ENCODE measurements around the gene TMEM250. TPM values are rescaled to one million over a fixed set of nuclear protein-coding genes. Genes with fewer than 3 reads are reported as not detected.
"Not testable (repeated sequence)": the region's sequence is repeated elsewhere in the genome, so short reads cannot be mapped to it uniquely, and the experiment has no call there.

TMEM250 gene
- total and polyA plus RNA-seq, 7 experiments from 2014 or later = 16.4 to 61.8 (median 42.2) TPM

DNA sequence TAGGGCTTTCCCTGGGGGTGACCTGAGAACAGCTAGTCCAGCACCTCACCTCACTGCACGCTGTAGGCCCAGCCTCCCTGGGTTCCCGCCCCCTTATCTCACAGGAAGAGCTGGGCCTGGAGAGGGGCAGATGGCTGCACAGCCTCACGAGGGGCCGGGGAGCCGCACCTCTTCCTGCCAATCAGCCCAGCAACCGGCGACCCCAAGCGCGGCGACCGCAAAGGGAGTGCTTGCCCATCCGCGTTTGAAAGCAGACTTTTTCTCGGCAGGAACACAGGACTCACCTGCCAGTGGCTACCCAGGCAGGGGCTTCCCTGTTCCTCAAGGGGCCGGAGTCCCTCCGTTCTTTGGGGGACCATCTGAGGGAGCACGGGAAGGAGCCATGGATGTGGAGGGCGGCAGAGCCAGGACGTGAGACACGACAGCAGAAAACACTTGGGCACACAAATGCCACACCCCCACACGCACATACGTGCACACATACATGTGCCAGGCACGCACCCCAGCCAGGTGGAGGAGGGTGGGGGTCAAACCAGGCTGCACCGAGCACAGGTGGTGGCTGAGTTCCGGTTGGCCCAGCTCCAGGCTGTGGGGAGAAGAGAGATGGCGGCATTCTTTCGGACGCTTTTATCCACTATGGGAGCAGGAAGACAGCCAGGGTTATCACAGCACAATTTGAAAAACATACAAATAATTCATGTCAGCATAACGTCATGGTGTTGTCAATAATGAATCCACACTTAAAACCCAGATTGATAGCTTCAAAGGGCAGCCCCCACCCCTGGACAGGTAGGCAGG lies 11.3 kb downstream of the TMEM250 start:
- Mint-ChIP-seq H3K4me1 (peaks cover 34 to 62% (median 47%) of the 10 kb centered on the region in 7 donors), H3K4me3 (peak overlapping the region; percentile 66 to 88 (median 78)), H3K36me3 (no peaks in the 10 kb centered on the region), H3K27ac (peak overlapping the region; percentile 85 to 94 (median 90)), H3K9me3 (no peaks in the 10 kb centered on the region), H3K27me3 (no peaks in the 10 kb centered on the region)
- Histone ChIP-seq H3K36me3 (ENCODE audit: control insufficient read depth in 2 of 3, insufficient read depth in 3 of 3, low read length in 3 of 3) (no peaks in the 10 kb centered on the region), H3K4me3 (ENCODE audit: low read length) (peak overlapping the region; percentile 46), H3K9me3 (ENCODE audit: control insufficient read depth in 2 of 3, low read length in 3 of 3) (no peaks in the 10 kb centered on the region), H3K27ac (ENCODE audit: low read depth, low read length) (peak overlapping the region; percentile 82), H3K27me3 (ENCODE audit: control insufficient read depth in 2 of 2, insufficient read depth in 2 of 2, low read length in 2 of 2) (no peaks in the 10 kb centered on the region), H3K4me1 (ENCODE audit: control insufficient read depth in 2 of 2, insufficient read depth in 2 of 2, low read length in 2 of 2) (peaks cover 48 to 55% of the 10 kb centered on the region in 2 donors)
- DNase-seq (peak in 6 of 9 donors; percentile 38 to 53 (median 46)), ATAC-seq (peak; percentile 29)
- intact Hi-C loops (cut with micrococcal nuclease) = loop anchor here in 1 of 2 donors (5.0 kb wide), 2 partner anchors 140 to 160 kb away; partner anchors contain the start of gene QSOX2
- CTCF ChIA-PET = interaction anchor here (1.5 kb wide), 2 partner anchors 10 to 13 kb away, joined by 3 to 4 read pairs; no protein-coding TSS in a partner anchor
- POLR2A ChIA-PET = interaction anchor here (1.0 to 5.6 kb wide), 6 partner anchors 10 to 146 kb away, joined by 4 to 38 read pairs (median 16); partner anchors contain the start of genes NACC2, TMEM250 and UBAC1

GRCh38 chr9:136105398-136106135 lies 13.1 kb downstream of the TMEM250 start:
- H3K27ac Mint-ChIP-seq = peak overlapping the region in 6 of 9 donors; percentile 20 to 90 (median 46)
- Histone ChIP-seq H3K27me3 (ENCODE audit: control insufficient read depth in 2 of 2, insufficient read depth in 2 of 2, low read length in 2 of 2) (no peaks in the 10 kb centered on the region), H3K4me1 (ENCODE audit: control insufficient read depth in 2 of 2, insufficient read depth in 2 of 2, low read length in 2 of 2) (peaks cover 38% of the 10 kb centered on the region in 2 donors), H3K36me3 (ENCODE audit: control insufficient read depth in 2 of 3, insufficient read depth in 3 of 3, low read length in 3 of 3) (no peaks in the 10 kb centered on the region), H3K27ac (ENCODE audit: low read depth, low read length) (no peak overlapping the region), H3K4me3 (ENCODE audit: low read length) (no peak overlapping the region), H3K9me3 (ENCODE audit: control insufficient read depth in 2 of 3, low read length in 3 of 3) (no peaks in the 10 kb centered on the region)
- H3K9me3 Mint-ChIP-seq = no peaks in the 10 kb centered on the region
- no peaks in the 10 kb centered on the region for H3K27me3 Mint-ChIP-seq
- peak overlapping the region in 6 of 10 donors; percentile 29 to 84 (median 40) for H3K4me3 Mint-ChIP-seq
- ChIA-PET POLR2A (interaction anchor here (0.6 to 2.4 kb wide), 2 partner anchors 10 to 150 kb away, joined by 3 to 24 read pairs; partner anchors contain the start of gene NACC2), CTCF (interaction anchor here (1.0 kb wide), 1 partner anchor 9 kb away, joined by 3 read pairs; no protein-coding TSS in a partner anchor)
- ATAC-seq (no peak), DNase-seq (no peak)
- peaks cover 21 to 44% (median 37%) of the 10 kb centered on the region in 7 donors for H3K4me1 Mint-ChIP-seq
- intact Hi-C loops (cut with micrococcal nuclease) = loop anchor here in 1 of 2 donors (5.0 kb wide), 2 partner anchors 142 to 162 kb away; partner anchors contain the start of gene QSOX2
- no peaks in the 10 kb centered on the region for H3K36me3 Mint-ChIP-seq

DNA sequence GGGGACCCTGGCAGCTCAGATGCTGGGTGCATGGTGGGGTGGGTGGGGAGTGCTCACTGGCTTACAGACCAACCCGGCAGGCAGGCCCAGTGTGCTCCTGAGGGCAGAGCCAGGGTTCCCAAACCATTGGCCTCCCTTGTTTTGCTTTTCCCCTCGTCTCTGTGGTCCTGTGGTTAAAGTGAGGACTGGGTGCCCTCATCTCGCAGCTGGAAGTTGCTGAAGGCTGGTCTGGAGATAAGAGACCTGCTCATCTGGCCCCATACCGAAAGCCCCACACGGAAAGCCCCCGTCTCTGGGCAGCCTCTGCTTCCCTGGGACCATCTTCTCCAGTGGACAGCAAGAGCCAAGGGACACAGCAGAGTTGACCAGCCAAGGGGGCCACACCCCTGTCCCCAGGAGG lies 13.8 kb downstream of the TMEM250 start:
- Histone ChIP-seq H3K9me3 (ENCODE audit: control insufficient read depth in 2 of 3, low read length in 3 of 3) (no peaks in the 10 kb centered on the region), H3K27me3 (ENCODE audit: control insufficient read depth in 2 of 2, insufficient read depth in 2 of 2, low read length in 2 of 2) (no peaks in the 10 kb centered on the region), H3K27ac (ENCODE audit: low read depth, low read length) (no peak overlapping the region), H3K36me3 (ENCODE audit: control insufficient read depth in 2 of 3, insufficient read depth in 3 of 3, low read length in 3 of 3) (no peaks in the 10 kb centered on the region), H3K4me3 (ENCODE audit: low read length) (no peak overlapping the region), H3K4me1 (ENCODE audit: control insufficient read depth in 2 of 2, insufficient read depth in 2 of 2, low read length in 2 of 2) (peaks cover 31 to 33% of the 10 kb centered on the region in 2 donors)
- ChIA-PET CTCF (no interaction called here), POLR2A (no interaction called here)
- no peak for ATAC-seq
- Mint-ChIP-seq H3K4me3 (peak overlapping the region in 1 of 10 donors; percentile 30), H3K27ac (peak overlapping the region in 1 of 9 donors; percentile 55), H3K9me3 (no peaks in the 10 kb centered on the region), H3K4me1 (peaks cover 16 to 38% (median 31%) of the 10 kb centered on the region in 7 donors), H3K27me3 (no peaks in the 10 kb centered on the region), H3K36me3 (no peaks in the 10 kb centered on the region)
- intact Hi-C loops (cut with micrococcal nuclease) = loop anchor here in 1 of 2 donors (5.0 kb wide), 2 partner anchors 142 to 162 kb away; partner anchors contain the start of gene QSOX2
- DNase-seq = no peak

DNA sequence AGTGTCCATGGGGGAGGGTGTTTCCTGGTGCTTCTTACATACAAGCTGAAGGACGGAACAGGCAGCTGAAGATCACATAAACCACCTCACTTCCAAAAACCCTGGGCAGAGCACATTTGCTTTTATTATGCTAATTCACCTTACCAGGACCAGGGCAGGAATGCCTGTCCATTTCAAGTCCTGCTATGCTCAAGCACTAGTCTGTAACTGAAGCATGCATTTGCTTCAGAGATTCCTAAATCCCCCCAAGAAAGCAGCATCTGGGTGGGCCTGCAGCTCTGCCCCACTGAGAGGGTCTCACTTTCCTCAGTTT lies 14.2 kb downstream of the TMEM250 start:
- no peaks in the 10 kb centered on the region for H3K36me3 ChIP-seq (ENCODE audit: control insufficient read depth in 2 of 3, insufficient read depth in 3 of 3, low read length in 3 of 3)
- H3K4me3 Mint-ChIP-seq = no peak overlapping the region
- H3K4me3 ChIP-seq (ENCODE audit: low read length) = no peak overlapping the region
- POLR2A ChIA-PET = no interaction called here
- H3K27ac Mint-ChIP-seq = no peak overlapping the region
- H3K9me3 Mint-ChIP-seq = no peaks in the 10 kb centered on the region
- DNase-seq (no peak), ATAC-seq (no peak)
- CTCF ChIA-PET = no interaction called here
- no peaks in the 10 kb centered on the region for H3K27me3 ChIP-seq (ENCODE audit: control insufficient read depth in 2 of 2, insufficient read depth in 2 of 2, low read length in 2 of 2)
- no peak overlapping the region for H3K27ac ChIP-seq (ENCODE audit: low read depth, low read length)
- peaks cover 30 to 33% of the 10 kb centered on the region in 2 donors for H3K4me1 ChIP-seq (ENCODE audit: control insufficient read depth in 2 of 2, insufficient read depth in 2 of 2, low read length in 2 of 2)
- H3K9me3 ChIP-seq (ENCODE audit: control insufficient read depth in 2 of 3, low read length in 3 of 3) = no peaks in the 10 kb centered on the region
- no peaks in the 10 kb centered on the region for H3K36me3 Mint-ChIP-seq
- peaks cover 16 to 36% (median 31%) of the 10 kb centered on the region in 7 donors for H3K4me1 Mint-ChIP-seq
- intact Hi-C loops (cut with micrococcal nuclease) = no loop called here
- no peaks in the 10 kb centered on the region for H3K27me3 Mint-ChIP-seq

- Mint-ChIP-seq H3K27me3 (peaks cover 0 to 4% (median 0%) of the 10 kb centered on the region in 5 donors), H3K27ac (no peak overlapping the region), H3K9me3 (no peaks in the 10 kb centered on the region), H3K36me3 (no peaks in the 10 kb centered on the region), H3K4me1 (peaks cover 16 to 39% (median 35%) of the 10 kb centered on the region in 7 donors), H3K4me3 (no peak overlapping the region)
- Histone ChIP-seq H3K4me1 (ENCODE audit: control insufficient read depth in 2 of 2, insufficient read depth in 2 of 2, low read length in 2 of 2) (peaks cover 29% of the 10 kb centered on the region in 2 donors), H3K36me3 (ENCODE audit: control insufficient read depth in 2 of 3, insufficient read depth in 3 of 3, low read length in 3 of 3) (no peaks in the 10 kb centered on the region), H3K27me3 (ENCODE audit: control insufficient read depth in 2 of 2, insufficient read depth in 2 of 2, low read length in 2 of 2) (no peaks in the 10 kb centered on the region), H3K4me3 (ENCODE audit: low read length) (no peak overlapping the region), H3K27ac (ENCODE audit: low read depth, low read length) (no peak overlapping the region), H3K9me3 (ENCODE audit: control insufficient read depth in 2 of 3, low read length in 3 of 3) (no peaks in the 10 kb centered on the region)
- CTCF ChIA-PET = no interaction called here
- POLR2A ChIA-PET = no interaction called here
- ATAC-seq (no peak), DNase-seq (no peak)
- intact Hi-C loops (cut with micrococcal nuclease) = no loop called here
These were observed 14.8 kb downstream of the TMEM250 start for GRCh38 chr9:136103651-136104487.

DNA sequence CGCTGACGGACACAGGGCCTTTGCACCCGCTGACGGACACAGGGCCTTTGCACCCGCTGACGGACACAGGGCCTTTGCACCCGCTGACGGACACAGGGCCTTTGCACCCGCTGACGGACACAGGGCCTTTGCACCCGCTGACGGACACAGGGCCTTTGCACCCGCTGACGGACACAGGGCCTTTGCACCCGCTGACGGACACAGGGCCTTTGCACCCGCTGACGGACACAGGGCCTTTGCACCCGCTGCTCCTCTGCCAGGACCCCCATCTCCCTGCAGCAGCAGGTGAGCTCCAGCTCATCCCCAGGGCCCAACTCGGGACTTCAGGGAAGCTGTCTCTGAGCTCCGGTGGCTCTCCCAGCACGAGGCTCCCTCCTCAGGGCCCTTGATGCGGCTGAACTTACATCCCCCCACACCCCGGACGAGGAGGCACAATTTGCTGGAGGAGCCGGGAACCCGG lies 17.0 kb downstream of the TMEM250 start:
- H3K27ac ChIP-seq (ENCODE audit: low read depth, low read length); H3K27ac Mint-ChIP-seq; intact Hi-C loops (cut with micrococcal nuclease); H3K36me3 Mint-ChIP-seq; H3K36me3 ChIP-seq (ENCODE audit: control insufficient read depth in 2 of 3, insufficient read depth in 3 of 3, low read length in 3 of 3); DNase-seq; H3K4me3 Mint-ChIP-seq; H3K27me3 ChIP-seq (ENCODE audit: control insufficient read depth in 2 of 2, insufficient read depth in 2 of 2, low read length in 2 of 2); H3K9me3 ChIP-seq (ENCODE audit: control insufficient read depth in 2 of 3, low read length in 3 of 3); ATAC-seq; H3K4me3 ChIP-seq (ENCODE audit: low read length); H3K9me3 Mint-ChIP-seq: not testable (repeated sequence)
- CTCF ChIA-PET = interaction anchor here (0.7 kb wide), 1 partner anchor 12 kb away, joined by 3 read pairs; no protein-coding TSS in a partner anchor
- H3K4me1 ChIP-seq (ENCODE audit: control insufficient read depth in 2 of 2, insufficient read depth in 2 of 2, low read length in 2 of 2) = peaks cover 12 to 18% of the 10 kb centered on the region in 2 donors
- peaks cover 0 to 15% (median 0%) of the 10 kb centered on the region in 5 donors for H3K27me3 Mint-ChIP-seq
- POLR2A ChIA-PET = interaction anchor here (1.2 kb wide), 1 partner anchor 8 kb away, joined by 5 read pairs; no protein-coding TSS in a partner anchor
- peaks cover 5 to 27% (median 23%) of the 10 kb centered on the region in 7 donors for H3K4me1 Mint-ChIP-seq

Measured in naive thymus-derived CD4-positive, alpha-beta T cell (primary cell).